SK-N-SH (cell line): ENCODE measurements around the gene PRRT2. TPM values are rescaled to one million over a fixed set of nuclear protein-coding genes. Genes with fewer than 3 reads are reported as not detected.

ENCODE experiments used
- CTCF ChIA-PET: fragments of 300-600, 350-600 bp; formaldehyde crosslinking; extraction: SDS; loops from one replicate; lab custom pipeline; 2021; lab: Yijun Ruan, JAX
- POLR2A ChIA-PET: fragments of 350-600 bp; sonication (Branson Sonifier 250); formaldehyde crosslinking; extraction: SDS; loops from one replicate; lab custom pipeline; 2020; ENCODE audit warnings: antibody characterized with exemption, inconsistent platforms; lab: Yijun Ruan, JAX
- DNase-seq: peaks from one replicate; pipeline ENCODE4 v3.0.0; 2012
- H2AFZ ChIP-seq: fragments of 200-600 bp; sonication (generic); 2 replicates; pipeline ENCODE4 v1.8.1; 2016; ENCODE audit warnings: antibody characterized with exemption, mild to moderate bottlenecking, low read depth
- H3F3A ChIP-seq: fragments of 200-600 bp; sonication (generic); replicated peaks from 2 replicates; pipeline ENCODE3; 2016; ENCODE audit warnings: antibody characterized with exemption, mild to moderate bottlenecking; ENCODE audit not compliant: insufficient read depth
- H3K27ac ChIP-seq, 2 experiments: fragments of 200-500 bp in 1 of 2; fragments of 200-600 bp in 1 of 2; sonication (Bioruptor generic) in 1 of 2; sonication (generic), shearing (Covaris generic) in 1 of 2; 2 replicates each; pipeline versions ENCODE4 v1.5.1 to v1.6.1; 2014 to 2016; ENCODE audit warnings: low read depth in 2 of 2, inconsistent platforms in 1 of 2, low read length in 1 of 2, mild to moderate bottlenecking in 1 of 2, mixed read lengths in 1 of 2
- H3K27me3 ChIP-seq: fragments of 200-600 bp; sonication (generic), shearing (Covaris generic); 2 replicates; pipeline ENCODE4 v1.6.1; 2016; ENCODE audit warnings: mixed run types; ENCODE audit not compliant: insufficient read depth
- H3K36me3 ChIP-seq, 2 experiments: fragments of 200-500 bp in 1 of 2; fragments of 200-600 bp in 1 of 2; sonication (Bioruptor generic) in 1 of 2; sonication (generic) in 1 of 2; replicated peaks in 1 of 2; 2 replicates each; pipeline versions ENCODE3 to v1.5.1; 2014 to 2016; ENCODE audit warnings: low read length in 1 of 2, mild to moderate bottlenecking in 1 of 2; ENCODE audit not compliant: insufficient read depth in 2 of 2, control insufficient read depth in 1 of 2
- H3K4me1 ChIP-seq, 2 experiments: fragments of 200-500 bp in 1 of 2; fragments of 200-600 bp in 1 of 2; sonication (Bioruptor generic) in 1 of 2; sonication (generic), shearing (Covaris generic) in 1 of 2; 2 replicates each; pipeline versions ENCODE4 v1.5.1 to v1.6.1; 2014 to 2016; ENCODE audit warnings: low read depth in 1 of 2, low read length in 1 of 2, mixed run types in 1 of 2; ENCODE audit not compliant: insufficient read depth in 2 of 2, control insufficient read depth in 1 of 2
- H3K4me2 ChIP-seq: fragments of 200-600 bp; sonication (generic), shearing (Covaris generic); 2 replicates; pipeline ENCODE4 v1.6.1; 2017; ENCODE audit warnings: mixed run types
- H3K4me3 ChIP-seq, 2 experiments: fragments of 200-500 bp in 1 of 2; fragments of 200-600 bp in 1 of 2; sonication (Bioruptor generic) in 1 of 2; sonication (generic), shearing (Covaris generic) in 1 of 2; 2 replicates each; pipeline versions ENCODE4 v1.5.1 to v1.8.1; 2014 to 2016; ENCODE audit warnings: low read depth in 2 of 2, inconsistent platforms in 1 of 2, low read length in 1 of 2, mild to moderate bottlenecking in 1 of 2, mixed read lengths in 1 of 2, moderate library complexity in 1 of 2
- H3K79me2 ChIP-seq: fragments of 200-600 bp; sonication (generic); 2 replicates; pipeline ENCODE4 v1.8.1; 2017; ENCODE audit warnings: mild to moderate bottlenecking; ENCODE audit not compliant: insufficient read depth
- H3K9ac ChIP-seq: fragments of 200-600 bp; sonication (generic); 2 replicates; pipeline ENCODE4 v1.6.1; 2017; ENCODE audit warnings: mixed run types
- H3K9me2 ChIP-seq: fragments of 200-600 bp; sonication (generic); 2 replicates; pipeline ENCODE4 v1.6.1; 2017; ENCODE audit warnings: mixed run types
- H3K9me3 ChIP-seq: fragments of 200-600 bp; sonication (generic); 2 replicates; pipeline ENCODE4 v1.6.1; 2017; ENCODE audit warnings: mixed run types, mild to moderate bottlenecking, moderate library complexity
- H4K20me1 ChIP-seq: fragments of 200-600 bp; sonication (generic); 2 replicates; pipeline ENCODE4 v1.6.1; 2017; ENCODE audit warnings: mild to moderate bottlenecking, mixed run types; ENCODE audit not compliant: insufficient read depth
- CHD2 ChIP-seq: fragments of 150-350 bp; IDR thresholded peaks from 2 replicates; pipeline ENCODE4 v1.6.1; 2018; ENCODE audit warnings: low read length; ENCODE audit not compliant: partially characterized antibody
- EP300 ChIP-seq, 2 experiments: IDR thresholded peaks; 2 replicates each; pipeline versions ENCODE4 v1.4.0 to v1.6.1; 2012; ENCODE audit warnings: borderline replicate concordance in 1 of 2, low read depth in 1 of 2, low read length in 1 of 2
- GABPA ChIP-seq: IDR thresholded peaks from 2 replicates; pipeline ENCODE4 v1.4.0; 2012; ENCODE audit warnings: low read depth, mild to moderate bottlenecking
- NRF1 ChIP-seq: IDR thresholded peaks from 2 replicates; pipeline ENCODE4 v1.6.1; 2012; ENCODE audit warnings: low read depth, mild to moderate bottlenecking, low read length
- RAD21 ChIP-seq: IDR thresholded peaks from 2 replicates; pipeline ENCODE4 v1.6.1; 2012; ENCODE audit warnings: mild to moderate bottlenecking, low read length
- RCOR1 ChIP-seq: fragments of 150-350 bp; IDR thresholded peaks from 2 replicates; pipeline ENCODE4 v1.6.1; 2017; ENCODE audit warnings: antibody characterized with exemption, low read length
- SIN3A ChIP-seq: IDR thresholded peaks from 2 replicates; pipeline ENCODE4 v1.6.1; 2012; ENCODE audit warnings: low read depth, mild to moderate bottlenecking, low read length, moderate library complexity, borderline replicate concordance
- SMC3 ChIP-seq: IDR thresholded peaks from 2 replicates; pipeline ENCODE4 v1.6.1; 2012; ENCODE audit warnings: low read depth, low read length, improper control_type of control experiment
- TCF12 ChIP-seq: IDR thresholded peaks from 2 replicates; pipeline ENCODE4 v1.4.0; 2012
- WGBS: methylation state at CpG from one replicate; pipeline ENCODE4 v1.1.6; 2017; ENCODE audit warnings: low lambda C conversion rate; 5-methylcytosine and 5-hydroxymethylcytosine counted together
- polyA plus RNA-seq, 3 experiments: library from polyadenylated mRNA; depleted of rRNA; stranded (reverse); fragments of >200 nt; gene quantifications; 2 replicates each; pipeline ENCODE4 v1.2.3, GENCODE V29; 2012
- TF ChIP-seq, protein P1 (sequence below): fragments of 200-600 bp; sonication (generic); IDR thresholded peaks from 2 replicates; pipeline ENCODE4 v1.6.1; 2017; ENCODE audit warnings: antibody characterized with exemption, mild to moderate bottlenecking, moderate library complexity
- TF ChIP-seq, protein P2 (sequence below): IDR thresholded peaks from 2 replicates; pipeline ENCODE4 v1.4.0; 2012; ENCODE audit warnings: low read depth, borderline replicate concordance
- TF ChIP-seq, protein P3 (sequence below): fragments of 150-350 bp; IDR thresholded peaks from 2 replicates; pipeline ENCODE4 v1.6.1; 2016; ENCODE audit warnings: mild to moderate bottlenecking, low read depth, low read length

The PRRT2 gene
- polyA plus RNA-seq, 1 of the 3 experiments (the other 2 are of a cell fraction): 28.1 TPM

DNA sequence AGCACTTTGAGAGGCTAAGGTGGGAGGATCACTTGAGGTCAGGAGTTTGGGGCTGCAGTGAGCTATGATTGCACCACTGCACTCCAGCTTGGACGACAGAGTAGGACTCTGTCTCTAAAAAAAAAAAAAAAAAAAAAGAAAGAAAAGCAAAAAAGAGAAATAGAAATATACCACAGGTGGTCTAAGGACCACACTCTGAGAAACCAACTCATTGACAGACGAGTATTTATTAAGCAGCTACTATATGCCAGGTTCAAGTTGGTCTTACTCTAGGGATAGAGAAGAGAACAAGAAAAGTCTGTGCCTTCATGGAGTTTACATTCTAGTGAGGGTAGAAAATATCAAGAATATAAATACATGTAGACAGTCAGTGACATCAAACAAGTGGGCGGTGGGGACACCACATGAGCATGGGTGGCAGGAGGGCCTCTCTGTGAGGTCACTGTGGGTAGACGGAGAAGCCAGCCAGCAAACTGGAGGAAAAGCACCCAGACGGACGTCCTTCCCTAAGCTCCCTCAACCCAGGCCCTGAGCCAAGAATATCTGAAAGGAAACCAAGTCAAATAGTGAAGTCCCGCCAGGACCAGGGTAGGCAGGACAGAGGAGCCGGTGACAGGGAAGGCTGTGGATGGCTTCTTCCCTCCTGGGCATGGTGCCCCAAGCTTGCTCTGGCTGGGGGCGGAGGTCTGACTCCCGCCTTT lies 46.3 kb downstream of the PRRT2 start:
- H4K20me1 ChIP-seq: no peaks in the 10 kb centered on the region
- no peak overlapping the region for H3K9ac ChIP-seq
- H2AFZ ChIP-seq: no peak overlapping the region
- no peak overlapping the region for H3K4me3 ChIP-seq
- no peaks in the 10 kb centered on the region for H3K9me2 ChIP-seq
- DNase-seq: no peak
- CTCF ChIA-PET: interaction anchor here (2.1 kb wide), 1 partner anchor 10 kb away, joined by 20 read pairs; no protein-coding TSS in a partner anchor
- POLR2A ChIA-PET: no interaction called here
- H3K4me1 ChIP-seq: peaks cover 0 to 26% of the 10 kb centered on the region in 2 experiments; a peak in 1 of 4 replicates
- H3K36me3 ChIP-seq: peaks cover 5 to 14% of the 10 kb centered on the region in 2 experiments
- H3F3A ChIP-seq: peaks cover 11% of the 10 kb centered on the region
- no peak overlapping the region for H3K4me2 ChIP-seq
- WGBS: 95% methylated on average over 7 of the region's 10 CpGs
- H3K27ac ChIP-seq: no peak overlapping the region
- H3K9me3 ChIP-seq: no peaks in the 10 kb centered on the region
- peaks cover 18% of the 10 kb centered on the region for H3K79me2 ChIP-seq
- H3K27me3 ChIP-seq: no peaks in the 10 kb centered on the region
- TF ChIP-seq, protein P1, sequence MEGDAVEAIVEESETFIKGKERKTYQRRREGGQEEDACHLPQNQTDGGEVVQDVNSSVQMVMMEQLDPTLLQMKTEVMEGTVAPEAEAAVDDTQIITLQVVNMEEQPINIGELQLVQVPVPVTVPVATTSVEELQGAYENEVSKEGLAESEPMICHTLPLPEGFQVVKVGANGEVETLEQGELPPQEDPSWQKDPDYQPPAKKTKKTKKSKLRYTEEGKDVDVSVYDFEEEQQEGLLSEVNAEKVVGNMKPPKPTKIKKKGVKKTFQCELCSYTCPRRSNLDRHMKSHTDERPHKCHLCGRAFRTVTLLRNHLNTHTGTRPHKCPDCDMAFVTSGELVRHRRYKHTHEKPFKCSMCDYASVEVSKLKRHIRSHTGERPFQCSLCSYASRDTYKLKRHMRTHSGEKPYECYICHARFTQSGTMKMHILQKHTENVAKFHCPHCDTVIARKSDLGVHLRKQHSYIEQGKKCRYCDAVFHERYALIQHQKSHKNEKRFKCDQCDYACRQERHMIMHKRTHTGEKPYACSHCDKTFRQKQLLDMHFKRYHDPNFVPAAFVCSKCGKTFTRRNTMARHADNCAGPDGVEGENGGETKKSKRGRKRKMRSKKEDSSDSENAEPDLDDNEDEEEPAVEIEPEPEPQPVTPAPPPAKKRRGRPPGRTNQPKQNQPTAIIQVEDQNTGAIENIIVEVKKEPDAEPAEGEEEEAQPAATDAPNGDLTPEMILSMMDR: no peak
- no peak for TF ChIP-seq NRF1
- TF ChIP-seq SMC3: no peak
- no peak for TF ChIP-seq SIN3A
- TF ChIP-seq, protein P2, sequence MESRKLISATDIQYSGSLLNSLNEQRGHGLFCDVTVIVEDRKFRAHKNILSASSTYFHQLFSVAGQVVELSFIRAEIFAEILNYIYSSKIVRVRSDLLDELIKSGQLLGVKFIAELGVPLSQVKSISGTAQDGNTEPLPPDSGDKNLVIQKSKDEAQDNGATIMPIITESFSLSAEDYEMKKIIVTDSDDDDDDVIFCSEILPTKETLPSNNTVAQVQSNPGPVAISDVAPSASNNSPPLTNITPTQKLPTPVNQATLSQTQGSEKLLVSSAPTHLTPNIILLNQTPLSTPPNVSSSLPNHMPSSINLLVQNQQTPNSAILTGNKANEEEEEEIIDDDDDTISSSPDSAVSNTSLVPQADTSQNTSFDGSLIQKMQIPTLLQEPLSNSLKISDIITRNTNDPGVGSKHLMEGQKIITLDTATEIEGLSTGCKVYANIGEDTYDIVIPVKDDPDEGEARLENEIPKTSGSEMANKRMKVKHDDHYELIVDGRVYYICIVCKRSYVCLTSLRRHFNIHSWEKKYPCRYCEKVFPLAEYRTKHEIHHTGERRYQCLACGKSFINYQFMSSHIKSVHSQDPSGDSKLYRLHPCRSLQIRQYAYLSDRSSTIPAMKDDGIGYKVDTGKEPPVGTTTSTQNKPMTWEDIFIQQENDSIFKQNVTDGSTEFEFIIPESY: no peak
- TF ChIP-seq, protein P3, sequence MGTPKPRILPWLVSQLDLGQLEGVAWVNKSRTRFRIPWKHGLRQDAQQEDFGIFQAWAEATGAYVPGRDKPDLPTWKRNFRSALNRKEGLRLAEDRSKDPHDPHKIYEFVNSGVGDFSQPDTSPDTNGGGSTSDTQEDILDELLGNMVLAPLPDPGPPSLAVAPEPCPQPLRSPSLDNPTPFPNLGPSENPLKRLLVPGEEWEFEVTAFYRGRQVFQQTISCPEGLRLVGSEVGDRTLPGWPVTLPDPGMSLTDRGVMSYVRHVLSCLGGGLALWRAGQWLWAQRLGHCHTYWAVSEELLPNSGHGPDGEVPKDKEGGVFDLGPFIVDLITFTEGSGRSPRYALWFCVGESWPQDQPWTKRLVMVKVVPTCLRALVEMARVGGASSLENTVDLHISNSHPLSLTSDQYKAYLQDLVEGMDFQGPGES: no peak
- no peak for TF ChIP-seq GABPA
- TF ChIP-seq TCF12: no peak
- no peak for TF ChIP-seq CHD2
- no peak for TF ChIP-seq RAD21
- TF ChIP-seq RCOR1: no peak
- no peak for TF ChIP-seq EP300 (IDR thresholded peaks at IDR 0.05; ENCODE audit: borderline replicate concordance in 1 of 2, low read depth in 1 of 2, low read length in 1 of 2)
